ENCODE measurements around the gene MTHFSD.

MTHFSD gene

GRCh38 chr16:86568677-86569623 is 13.9 kb upstream of the MTHFSD start:
- DNase-seq = no peak

- no peak for DNase-seq
Observed at GRCh38 chr16:86567701-86568581, 12.9 kb upstream of the MTHFSD start.

GRCh38 chr16:86566966-86567700 is 12.1 kb upstream of the MTHFSD start:
- DNase-seq = no peak

GRCh38 chr16:86566601-86566965 is 11.5 kb upstream of the MTHFSD start, which contains the start of gene FOXC2:
Gene FOXC2 (plus strand): TSS chr16:86566829. CDS start chr16:86567336, 507 bp downstream.
- DNase-seq = no peak

- DNase-seq = no peak
Observed at GRCh38 chr16:86565644-86566511, 10.8 kb upstream of the MTHFSD start.

- DNase-seq = no peak
Observed at GRCh38 chr16:86565181-86565631, 10.2 kb upstream of the MTHFSD start.

- DNase-seq = peak; percentile 81
Observed at GRCh38 chr16:86563469-86564345, 8.7 kb upstream of the MTHFSD start.

- no peak for DNase-seq
Observed at GRCh38 chr16:86562356-86562755, 7.3 kb upstream of the MTHFSD start.

GRCh38 chr16:86559802-86560305 is 4.8 kb upstream of the MTHFSD start:
- no peak for DNase-seq

- no peak for DNase-seq
Observed at GRCh38 chr16:86558355-86559193, 3.5 kb upstream of the MTHFSD start.

- no peak for DNase-seq
Observed at GRCh38 chr16:86557587-86557986, 2.6 kb upstream of the MTHFSD start.

GRCh38 chr16:86556576-86556975 is 1.5 kb upstream of the MTHFSD start:
- no peak for DNase-seq

GRCh38 chr16:86555704-86556075 is 655 bp upstream of the MTHFSD start:
- DNase-seq = no peak

- DNase-seq = no peak
Observed at GRCh38 chr16:86554599-86554916, 477 bp downstream of the MTHFSD start.

- DNase-seq = no peak
Observed at GRCh38 chr16:86553356-86553755, 1.7 kb downstream of the MTHFSD start.

GRCh38 chr16:86550281-86550680 is 4.8 kb downstream of the MTHFSD start:
- no peak for DNase-seq

GRCh38 chr16:86549893-86550190 is 5.2 kb downstream of the MTHFSD start:
- no peak for DNase-seq

- no peak for DNase-seq
Observed at GRCh38 chr16:86549076-86549892, 5.8 kb downstream of the MTHFSD start.

- no peak for DNase-seq
Observed at GRCh38 chr16:86547286-86547685, 7.7 kb downstream of the MTHFSD start.
